Lung microvascular endothelial cell (primary cell): ENCODE data around the gene DGAT2. TPM values are rescaled to one million over a fixed set of nuclear protein-coding genes. Genes with fewer than 3 reads are reported as not detected.

Experiments
- DNase-seq, 2 donors: peaks; one replicate each; pipeline versions ENCODE4 v3.0.0 to v3.0.0-alpha.2; 2010; ENCODE audit warnings: low read depth in 2 of 2
- total RNA-seq: library from RNA; depleted of rRNA; stranded (reverse); fragments of >200 nt; gene quantifications from 2 replicates; pipeline ENCODE4 v1.2.1, GENCODE V29; 2014

DGAT2 gene
- total RNA-seq, 1 donor from 2014 or later: 0.60 TPM

DNA sequence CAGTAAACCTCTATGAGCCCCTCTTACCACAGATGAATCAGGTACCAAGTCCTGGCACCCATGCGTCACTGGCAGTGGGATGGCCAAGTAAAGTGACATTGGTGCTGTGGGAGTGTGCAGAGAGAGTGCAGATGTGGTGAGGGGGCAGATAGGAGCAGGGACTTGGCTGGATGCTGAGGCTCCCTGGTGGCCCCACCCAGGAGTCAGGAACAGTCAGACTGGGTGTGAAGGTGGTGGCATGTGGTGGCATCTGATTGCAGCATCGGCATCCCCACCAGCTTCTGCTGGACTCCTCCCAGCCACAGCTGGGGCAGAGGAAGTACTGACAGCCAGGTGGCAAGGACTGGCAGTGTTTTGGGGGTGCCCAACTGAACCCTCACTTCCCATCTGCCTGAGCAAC is 11.4 kb downstream of the DGAT2 start:
- DNase-seq: no peak

DNA sequence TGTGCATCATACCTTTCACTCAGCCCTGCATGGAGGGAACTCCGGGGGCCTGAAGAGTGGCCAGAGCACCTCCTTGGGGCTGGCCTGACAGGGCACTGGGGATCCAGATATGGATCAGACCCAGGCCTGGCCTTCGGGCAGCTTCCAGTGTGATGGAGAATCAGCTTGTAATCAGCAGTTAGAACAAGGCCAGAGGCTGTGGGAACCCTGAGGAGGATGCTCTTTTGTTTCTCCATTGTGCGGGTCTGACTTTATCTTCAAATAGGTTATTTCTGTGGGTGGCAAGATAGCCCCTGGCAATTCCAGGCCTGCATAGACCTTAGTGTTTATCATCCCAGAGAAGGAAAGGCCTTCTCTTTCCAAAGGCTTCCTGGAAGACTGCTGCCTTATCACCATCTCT is 12.3 kb downstream of the DGAT2 start:
- no peak for DNase-seq

DNA sequence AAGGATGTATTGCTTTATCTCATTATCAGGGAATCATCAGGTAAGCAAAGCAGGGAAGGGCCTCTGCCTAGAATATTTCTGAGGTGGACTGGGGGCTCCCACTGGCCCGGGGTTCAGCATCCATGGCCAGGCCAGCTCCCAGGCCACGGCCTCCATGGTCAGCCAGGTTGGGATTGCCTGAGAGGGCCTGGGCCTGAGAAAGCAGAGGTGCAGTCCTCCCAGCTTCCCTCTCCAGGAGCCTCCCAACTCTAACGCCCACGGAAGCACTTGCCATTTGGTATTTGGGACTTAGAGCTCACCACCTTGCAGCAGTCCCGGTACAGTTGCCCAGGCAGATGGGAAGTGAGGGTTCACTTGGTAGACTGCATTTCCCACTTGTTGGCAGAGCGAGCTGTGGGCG is 12.7 kb downstream of the DGAT2 start:
- no peak for DNase-seq

DNA sequence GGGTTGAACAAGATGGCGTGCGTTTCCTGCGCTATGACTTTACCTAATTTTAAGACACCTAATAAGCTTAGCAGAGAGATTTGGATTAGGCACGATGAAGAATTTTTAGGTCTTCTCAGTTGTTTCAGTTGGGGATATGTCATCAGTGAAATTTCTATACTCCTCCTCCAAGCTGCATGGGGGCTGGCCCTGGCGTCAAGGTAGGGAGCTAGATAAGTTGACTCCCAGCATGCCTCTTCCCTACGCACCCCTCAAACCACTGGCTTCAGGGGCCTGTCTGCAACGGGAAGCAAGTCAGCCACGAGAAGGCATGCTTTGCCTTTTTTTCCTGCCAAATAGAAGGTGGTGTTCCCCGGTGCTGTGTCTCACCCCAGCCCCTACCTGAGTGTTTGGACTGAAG is 13.3 kb downstream of the DGAT2 start:
- no peak for DNase-seq

DNA sequence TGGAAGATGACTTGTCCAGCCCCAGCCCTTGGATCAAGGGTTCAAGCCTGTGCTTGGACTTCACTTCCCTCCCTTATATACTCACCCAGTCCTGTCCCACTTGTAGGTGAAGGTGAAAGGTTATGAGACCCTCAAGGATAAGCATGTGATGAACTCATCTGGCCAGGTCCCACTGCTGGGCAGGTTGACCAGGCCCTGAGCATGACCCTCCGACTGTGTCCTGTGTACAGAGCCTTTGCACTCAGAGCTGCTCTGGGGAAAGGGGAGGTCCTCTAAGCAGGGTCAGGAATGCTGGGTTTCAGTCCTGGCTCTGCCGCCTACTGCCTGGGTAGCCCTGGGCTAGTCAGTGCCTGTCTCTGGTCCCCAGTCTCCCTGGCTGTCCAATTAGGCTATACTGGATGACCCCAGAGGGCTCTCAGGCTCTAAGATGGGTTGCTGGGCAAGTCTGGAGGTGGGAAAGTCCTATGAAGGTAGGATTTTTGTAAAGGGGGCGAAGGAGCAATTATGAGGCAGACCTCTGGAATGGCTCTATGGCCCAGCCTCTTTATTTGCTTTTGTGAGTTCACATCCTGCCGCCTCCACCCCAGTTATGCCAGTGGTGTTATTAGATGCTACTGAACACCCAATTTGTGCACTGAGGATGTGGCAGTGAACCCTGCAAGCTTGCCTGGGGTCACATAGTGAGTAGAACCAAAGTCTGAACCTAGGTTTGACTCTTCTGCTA is 14.1 kb downstream of the DGAT2 start:
- DNase-seq: no peak

DNA sequence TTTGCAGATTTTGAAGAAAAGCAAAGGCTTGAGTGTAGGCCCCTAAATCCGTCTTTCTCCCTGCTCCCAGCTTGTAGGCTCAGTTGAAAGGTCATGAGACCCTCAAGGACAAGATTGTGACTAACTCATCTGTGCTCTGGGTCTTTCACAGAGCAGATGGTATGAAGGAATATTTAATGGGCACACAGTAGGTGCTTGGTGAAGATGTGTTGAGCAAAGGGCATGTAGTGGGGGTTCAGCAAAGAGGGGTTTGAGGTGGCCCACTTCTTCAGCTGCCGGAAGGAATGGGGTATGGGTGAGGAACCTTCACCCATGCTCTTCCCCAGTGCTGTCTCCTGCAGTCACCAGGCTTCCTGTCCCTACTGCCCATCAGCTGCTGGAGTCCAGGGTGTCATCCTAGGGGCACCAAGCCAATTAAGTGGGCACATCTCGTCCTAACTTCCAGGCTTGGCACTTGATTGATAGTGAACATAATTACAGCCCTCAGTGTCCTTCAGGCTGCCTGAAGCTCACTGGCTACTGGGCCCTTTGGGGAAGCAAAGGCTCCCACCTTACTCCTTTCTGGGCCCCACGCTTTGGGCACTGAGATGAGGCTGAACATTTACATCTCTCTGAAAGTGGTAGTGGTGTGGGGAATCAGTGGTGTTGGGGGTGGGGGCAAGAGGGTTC is 15.0 kb downstream of the DGAT2 start:
- DNase-seq: no peak

DNA sequence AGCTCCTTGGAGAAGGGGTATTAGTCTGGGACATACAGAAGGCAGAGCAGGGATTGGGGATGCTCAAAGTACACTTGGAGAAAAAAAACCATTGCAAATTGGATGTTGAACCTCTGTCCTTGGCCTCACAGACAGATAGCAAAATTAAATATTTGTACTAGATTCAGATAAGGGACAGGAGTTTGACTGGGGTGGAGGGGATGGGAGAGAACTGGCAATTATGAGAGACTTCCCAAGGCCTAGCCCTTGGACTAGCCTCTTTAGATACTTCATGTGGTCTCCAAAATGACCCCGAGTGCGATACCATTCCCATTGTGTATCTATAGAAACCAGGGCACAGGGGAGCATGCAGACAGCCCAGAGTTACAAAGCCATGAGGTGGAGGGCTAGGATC is 15.5 kb downstream of the DGAT2 start:
- DNase-seq: no peak

DNA sequence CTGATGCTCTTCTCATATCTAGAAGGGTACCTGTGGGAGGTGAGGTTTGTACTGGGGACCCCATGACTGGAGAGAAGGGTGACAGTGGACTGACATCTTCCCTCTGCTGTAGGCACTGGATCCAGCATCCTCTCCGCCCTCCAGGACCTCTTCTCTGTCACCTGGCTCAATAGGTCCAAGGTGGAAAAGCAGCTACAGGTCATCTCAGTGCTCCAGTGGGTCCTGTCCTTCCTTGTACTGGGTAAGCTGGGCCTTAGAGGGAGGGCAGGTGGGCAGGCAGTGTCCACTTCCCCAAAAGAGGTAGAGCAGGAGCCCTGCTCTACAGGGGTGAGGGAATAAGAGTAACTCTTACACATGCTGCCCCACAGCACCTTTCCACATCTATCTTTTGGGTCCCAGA is 15.9 kb downstream of the DGAT2 start:
- DNase-seq: no peak

DNA sequence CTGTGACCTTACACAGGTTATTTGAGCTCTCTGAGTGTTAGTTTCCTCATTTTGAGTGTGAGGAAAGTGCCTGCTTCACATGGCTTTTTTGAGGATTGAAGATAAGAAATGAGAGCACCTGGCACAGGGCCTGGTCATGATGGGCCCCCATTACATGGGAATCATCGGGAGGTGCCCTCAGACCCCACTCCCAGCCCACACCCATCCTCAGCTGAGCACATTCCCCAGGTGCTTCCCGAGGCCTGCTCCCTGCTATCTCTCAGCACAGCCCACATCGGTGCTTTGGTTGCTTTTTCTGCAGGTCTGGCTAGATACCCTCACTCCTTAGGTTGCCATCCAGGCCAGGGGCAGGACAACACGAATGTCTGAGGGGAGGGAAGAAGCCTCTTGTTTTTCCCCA is 16.6 kb downstream of the DGAT2 start:
- DNase-seq: no peak

DNA sequence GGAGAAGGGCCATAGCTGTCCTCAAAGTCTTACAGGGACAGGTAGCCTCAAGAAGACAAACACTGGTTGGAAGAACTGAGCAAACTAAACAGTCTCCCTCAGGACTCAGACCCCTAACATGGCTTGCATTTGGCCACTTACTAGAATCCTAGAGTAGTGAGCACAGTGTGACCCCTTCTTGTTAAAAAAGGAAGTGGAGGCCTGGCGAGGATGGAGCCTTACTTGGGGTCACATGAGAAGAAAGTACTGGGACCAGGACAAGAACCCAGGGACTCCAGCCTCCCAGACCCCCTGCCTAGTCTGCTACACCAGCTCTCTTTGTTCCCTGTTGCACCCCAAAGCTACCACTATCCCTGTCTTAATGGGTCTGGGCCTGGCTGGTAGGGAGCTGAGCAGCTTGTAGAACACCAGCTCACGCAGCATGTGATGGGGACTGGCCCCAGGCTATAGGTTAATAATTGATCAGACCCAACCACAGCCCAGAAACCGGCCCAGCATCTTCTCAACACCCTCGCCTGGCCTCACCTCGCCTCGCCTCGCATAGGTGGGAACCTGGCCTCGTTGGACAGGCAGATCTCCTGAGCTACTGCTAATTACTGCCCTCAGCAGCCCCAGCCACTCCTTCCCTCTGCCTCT is 17.6 kb downstream of the DGAT2 start:
- DNase-seq: no peak

DNA sequence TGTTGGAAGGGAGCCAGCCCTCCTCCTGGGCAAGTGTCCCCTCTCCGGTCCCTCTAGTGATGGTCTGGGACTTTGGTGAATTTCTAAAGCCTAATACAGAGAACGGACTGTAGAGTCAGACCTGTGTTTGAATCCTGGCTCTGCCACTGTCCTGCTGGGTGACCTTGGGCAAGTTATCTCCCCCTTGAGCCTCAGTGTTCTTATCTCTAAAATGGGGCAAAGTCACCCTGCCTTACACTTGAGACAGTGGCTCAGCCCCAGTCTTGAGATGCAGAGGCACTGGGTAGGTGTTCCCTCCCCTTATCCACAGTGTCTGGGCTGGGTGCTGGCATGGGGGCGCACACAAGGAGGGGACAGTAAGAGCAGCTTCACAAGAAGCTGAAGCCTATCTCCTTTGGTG is 20.9 kb downstream of the DGAT2 start:
- DNase-seq: no peak

DNA sequence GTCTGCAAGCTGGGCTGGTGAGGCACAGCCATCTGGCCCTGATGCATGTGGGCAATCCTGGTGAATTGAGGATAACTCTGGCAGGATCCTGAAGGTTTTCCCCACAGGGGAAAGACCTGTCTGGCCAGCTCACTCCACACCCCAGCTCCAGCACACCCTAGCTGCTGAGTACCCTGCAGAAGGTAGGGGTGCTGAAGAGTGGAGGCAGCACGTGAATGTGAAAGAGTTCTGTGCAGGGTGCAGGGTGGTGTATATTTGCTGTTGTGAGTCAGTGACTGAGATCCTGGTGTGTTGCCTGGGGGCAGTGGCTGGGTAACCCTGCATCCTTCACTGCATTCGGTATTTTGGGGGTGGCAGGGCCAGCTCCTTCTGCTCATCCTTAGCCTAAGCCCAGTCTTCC is 22.4 kb downstream of the DGAT2 start:
- no peak for DNase-seq

DNA sequence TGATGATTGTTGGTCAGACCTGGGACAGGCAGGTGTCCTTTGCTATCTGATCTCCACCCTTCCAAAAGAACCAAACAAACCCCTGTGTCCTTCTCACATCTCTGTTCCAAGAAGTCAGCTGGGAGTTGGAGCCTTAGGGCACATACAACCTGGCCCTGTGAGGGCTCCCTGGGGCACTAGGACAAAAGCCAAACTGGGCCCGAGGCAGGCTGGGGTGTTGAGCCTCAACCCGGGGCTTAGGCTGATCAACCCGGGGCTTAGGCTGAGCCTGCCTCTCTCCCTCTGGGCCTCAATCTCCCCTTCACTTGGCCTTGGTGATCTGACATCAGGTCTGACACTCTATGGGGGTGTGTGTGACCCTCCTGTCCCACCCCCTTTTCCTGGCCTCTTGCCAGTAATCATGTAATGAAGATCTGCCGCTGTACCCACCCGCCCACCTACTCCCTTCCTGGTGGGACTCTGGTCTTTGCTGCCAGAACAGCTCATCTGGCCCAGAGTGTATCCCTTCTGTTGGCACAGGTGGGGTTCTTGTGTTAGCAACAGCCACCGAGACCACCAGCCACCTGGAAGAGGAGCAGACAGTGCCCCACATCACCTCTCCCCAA is 23.7 kb downstream of the DGAT2 start:
- DNase-seq: no peak

DNA sequence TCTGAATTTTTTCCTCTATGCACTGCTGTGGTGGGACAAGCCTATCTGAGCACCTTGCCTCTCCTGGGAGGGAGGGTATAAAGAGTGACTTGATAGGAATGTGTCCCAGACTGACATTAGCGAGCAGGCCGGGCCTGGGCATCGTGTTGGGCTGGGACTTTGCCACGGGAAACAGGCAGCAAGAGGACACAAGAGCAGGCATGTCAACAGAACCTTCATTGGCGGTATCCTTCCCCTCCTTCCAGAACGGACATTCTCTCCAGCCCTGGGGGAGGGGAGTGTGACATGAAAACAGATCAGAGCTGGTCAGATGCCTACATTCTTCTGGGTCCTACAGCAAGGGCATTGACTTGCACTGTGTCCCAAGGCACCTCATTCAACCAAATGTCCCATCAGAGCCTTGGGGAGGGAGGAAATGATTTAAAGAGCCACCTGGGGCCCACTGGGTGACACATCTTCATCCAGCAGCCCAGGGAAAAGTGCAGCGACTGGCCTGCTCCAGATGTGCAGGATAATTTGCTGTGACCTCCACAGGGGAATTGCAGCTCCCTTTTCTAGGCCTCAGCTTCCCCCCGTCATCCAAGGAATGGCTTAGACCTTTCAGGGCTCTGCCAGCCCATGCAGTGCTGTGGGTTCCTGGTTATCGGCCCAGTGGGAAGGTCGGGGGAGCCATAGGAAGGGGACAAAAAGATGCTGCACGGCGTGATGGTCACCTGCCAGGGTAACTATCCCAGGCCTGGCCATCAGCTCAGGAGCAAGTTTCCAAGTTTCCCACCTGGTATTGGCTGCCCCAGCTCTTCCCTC is 24.6 kb downstream of the DGAT2 start:
- DNase-seq: no peak

DNA sequence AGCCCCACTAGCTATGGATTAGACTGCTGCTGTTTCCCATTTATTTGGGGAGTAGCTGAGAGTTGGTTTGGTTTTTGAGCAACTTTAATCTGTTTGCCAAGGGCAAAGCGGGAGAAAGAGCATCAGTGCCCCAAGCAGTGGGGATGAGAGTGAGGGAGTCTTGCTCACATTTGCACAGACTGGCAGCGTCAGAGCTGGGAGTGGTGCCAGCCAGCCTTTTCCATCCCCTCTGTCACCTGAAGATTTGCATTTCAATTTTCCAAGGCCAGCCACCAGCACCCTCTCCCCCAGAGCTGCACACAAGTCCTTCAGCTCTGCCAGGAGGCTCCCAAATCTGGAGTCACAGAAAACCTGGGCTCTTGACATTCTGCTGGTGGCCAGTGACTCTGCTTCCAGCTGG is 25.4 kb downstream of the DGAT2 start:
- no peak for DNase-seq

DNA sequence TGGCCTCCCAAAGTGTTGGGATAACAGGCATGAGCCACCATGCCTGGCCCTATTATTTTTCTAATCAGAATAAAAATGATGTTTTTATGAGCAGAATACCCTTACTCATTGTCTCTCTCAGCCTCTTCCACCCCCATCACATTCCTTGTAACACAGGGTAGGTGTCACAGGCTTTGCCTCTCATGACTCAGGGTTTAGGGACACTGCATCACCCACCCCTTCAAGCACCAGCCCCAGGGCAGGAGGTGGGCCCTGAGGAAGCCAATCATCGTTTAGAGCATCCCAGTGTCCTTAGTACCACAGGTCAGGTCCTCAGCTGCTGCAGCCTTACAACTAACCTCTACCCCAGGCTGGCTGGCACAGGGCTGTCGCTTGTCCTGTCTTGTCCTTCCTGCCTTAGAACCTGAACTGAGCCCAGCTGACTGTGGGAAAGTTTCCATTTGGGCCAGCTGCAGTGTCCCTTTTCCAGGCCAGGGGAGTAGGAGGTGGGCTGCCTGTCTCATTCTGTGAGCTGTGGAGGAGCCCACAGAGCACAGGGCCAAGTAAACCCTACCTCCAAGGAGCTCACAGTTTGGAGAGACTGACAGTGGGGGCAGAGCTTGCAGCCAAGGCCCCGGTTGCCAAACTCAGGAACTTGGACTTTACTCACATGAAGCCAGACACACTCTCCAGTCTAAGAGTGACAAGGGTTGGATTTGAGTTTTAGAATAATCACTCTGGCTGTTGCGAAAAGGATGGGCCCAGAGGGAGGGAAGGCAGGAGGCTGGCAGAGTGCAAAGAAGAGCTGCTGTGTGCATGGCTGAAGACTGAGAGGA is 26.9 kb downstream of the DGAT2 start:
- no peak for DNase-seq

DNA sequence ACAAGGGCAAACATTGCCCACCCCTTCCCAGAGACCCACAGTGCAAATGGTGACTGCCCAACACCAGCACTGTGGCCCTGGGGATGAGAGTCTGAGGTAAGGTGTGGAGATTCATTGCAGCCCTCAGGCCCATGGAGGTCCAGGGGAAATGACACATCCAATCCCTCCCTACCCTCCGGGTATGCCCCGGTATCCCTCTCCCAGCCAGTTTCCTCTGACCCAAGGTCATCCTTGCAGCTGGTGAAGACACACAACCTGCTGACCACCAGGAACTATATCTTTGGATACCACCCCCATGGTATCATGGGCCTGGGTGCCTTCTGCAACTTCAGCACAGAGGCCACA is 27.5 kb downstream of the DGAT2 start:
- DNase-seq: peak in 1 of 2 donors; percentile 28

DNA sequence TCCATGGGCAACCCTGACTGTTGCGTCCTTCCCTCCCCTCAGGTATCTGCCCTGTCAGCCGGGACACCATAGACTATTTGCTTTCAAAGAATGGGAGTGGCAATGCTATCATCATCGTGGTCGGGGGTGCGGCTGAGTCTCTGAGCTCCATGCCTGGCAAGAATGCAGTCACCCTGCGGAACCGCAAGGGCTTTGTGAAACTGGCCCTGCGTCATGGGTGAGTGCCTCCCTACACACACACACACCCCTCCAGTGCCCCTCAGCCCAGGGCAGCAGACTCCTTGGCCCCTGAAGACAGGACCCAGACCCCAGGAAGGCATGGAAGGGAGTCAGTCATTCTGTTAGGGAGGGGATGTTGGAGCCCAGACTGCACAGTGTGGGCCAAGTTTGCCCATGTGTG is 28.5 kb downstream of the DGAT2 start:
- no peak for DNase-seq

DNA sequence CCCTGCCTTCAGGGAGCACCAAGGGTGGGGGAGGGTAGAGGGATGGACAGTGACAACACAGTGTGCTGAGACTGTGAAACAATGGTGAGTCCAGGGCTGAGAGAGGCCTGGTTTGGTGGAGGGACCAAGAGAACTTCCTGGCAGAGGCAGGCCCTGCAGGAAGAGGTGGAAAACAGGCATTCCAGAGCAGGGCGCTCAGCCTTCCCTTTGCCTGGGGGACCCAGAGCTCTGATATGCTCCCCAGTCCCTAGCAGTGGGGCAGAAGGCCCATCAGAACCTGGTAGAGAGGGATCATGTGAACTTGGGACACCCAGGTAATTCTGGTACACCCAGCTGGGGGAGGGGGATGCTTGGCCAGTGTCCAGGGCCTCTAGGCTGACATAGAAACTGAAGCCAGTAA is 29.2 kb downstream of the DGAT2 start:
- DNase-seq: peak; percentile 12 to 19

DNA sequence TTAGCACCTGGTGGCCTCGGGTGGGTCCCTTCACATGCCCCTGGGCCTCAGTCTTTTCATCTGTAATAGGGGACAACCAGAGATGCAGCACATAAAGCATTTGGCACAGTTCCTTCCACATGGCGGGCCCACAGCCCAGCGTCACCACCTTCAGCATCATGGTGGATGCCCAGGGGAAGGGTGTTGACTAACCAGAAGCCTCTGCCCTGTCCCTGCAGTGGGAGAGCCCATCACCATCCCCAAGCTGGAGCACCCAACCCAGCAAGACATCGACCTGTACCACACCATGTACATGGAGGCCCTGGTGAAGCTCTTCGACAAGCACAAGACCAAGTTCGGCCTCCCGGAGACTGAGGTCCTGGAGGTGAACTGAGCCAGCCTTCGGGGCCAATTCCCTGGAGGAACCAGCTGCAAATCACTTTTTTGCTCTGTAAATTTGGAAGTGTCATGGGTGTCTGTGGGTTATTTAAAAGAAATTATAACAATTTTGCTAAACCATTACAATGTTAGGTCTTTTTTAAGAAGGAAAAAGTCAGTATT is 31.6 kb downstream of the DGAT2 start:
- no peak for DNase-seq
